Right ventricle myocardium inferior (tissue), 1 donor: ENCODE data around the gene CPNE8. TPM values are rescaled to one million over a fixed set of nuclear protein-coding genes. Genes with fewer than 3 reads are reported as not detected.

Experiments used
- ATAC-seq: fragments of 200-7000 bp; cut with Tn5 transposase; one replicate; pipeline ENCODE4 v1.9.1; 2020; ENCODE audit warnings: mild to moderate bottlenecking, moderate library complexity
- DNase-seq: peaks from one replicate; pipeline ENCODE4 v3.0.0; 2021; ENCODE audit errors: missing footprints
- intact Hi-C: fragments of 100-400 bp; cut with DNase I; formaldehyde crosslinking; loops from one replicate; pipeline ENCODE4 v1.11.0; 2022
- long read RNA-seq: library from polyadenylated mRNA; unstranded; transcript quantifications from one replicate; pipeline ENCODE4 v2.0.0, GENCODE V29; 2021
- total RNA-seq: library from RNA; stranded (reverse); fragmentation: NEBNext Ultra II Directional; extraction: Animal tissue kit (Norgen Biotek cat#: 25700); gene quantifications from one replicate; pipeline ENCODE4 v1.2.1, GENCODE V29; 2021
- donor health status: DM: no; HTN: yes; CAD: no; lungs with severe emphysema.

Gene CPNE8
- total RNA-seq: 8.3 TPM
- long read RNA-seq, partial matches to known transcripts: 0 of 1 reads
- long read RNA-seq, other reads (novel, unspliced or antisense): 0 of 1 reads

DNA sequence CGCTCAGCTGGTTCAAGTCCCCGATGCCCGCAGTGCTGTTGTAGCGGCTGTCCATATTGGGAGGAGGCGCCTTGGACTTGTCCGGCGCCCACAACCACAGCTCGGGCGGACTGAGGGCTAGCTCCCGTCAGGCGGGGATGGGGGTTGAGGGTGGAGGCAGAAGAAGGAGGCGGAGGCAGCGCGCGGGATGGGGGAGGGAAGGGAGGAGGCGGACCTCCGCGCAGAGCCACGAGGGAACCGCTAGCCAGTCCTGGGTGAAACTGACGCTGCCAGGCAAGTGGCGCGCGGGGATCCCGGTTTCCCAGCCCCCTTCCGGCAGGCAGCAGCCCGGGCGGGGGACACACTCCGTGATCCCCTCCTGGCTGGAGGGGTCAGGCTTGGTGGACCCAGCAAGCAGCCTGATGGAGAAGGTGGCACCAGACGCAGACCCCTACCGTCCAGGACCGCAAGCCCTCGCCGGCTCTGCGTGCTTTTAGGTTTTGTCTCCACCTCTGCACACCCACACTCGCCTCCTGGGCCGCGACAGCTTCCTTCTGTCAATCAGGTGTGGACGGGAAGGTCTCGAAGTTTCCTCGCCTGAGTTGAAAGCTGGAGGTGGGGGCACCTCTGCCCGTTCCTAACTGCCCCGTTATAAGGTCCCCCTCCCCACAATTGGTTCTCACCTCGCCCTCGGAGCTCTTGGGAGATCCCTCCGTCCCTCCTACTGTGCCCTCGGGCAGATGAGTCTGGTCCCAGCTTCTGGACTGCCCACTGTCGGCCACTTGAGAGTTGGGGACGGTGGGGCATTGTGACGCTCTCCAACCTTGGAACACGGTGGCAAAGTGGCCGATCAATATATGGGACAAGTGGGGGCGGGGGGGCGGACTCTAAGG, at the start of gene CPNE8:
CPNE8 (minus strand) TSS at position 112 of the 872 bp plus-strand sequence; CDS start at position 55, 57 bp downstream.
- DNase-seq (peak; percentile 92), ATAC-seq (peak; percentile 95)
- intact Hi-C loops: loop anchor here (2.0 to 10.0 kb wide), 5 partner anchors 73 to 589 kb away; partner anchors contain the start of gene ALG10B

GRCh38 chr12:38954238-38954873, 49.0 kb upstream of the CPNE8 start:
- ATAC-seq: no peak
- intact Hi-C loops: no loop called here
- DNase-seq: no peak

DNA sequence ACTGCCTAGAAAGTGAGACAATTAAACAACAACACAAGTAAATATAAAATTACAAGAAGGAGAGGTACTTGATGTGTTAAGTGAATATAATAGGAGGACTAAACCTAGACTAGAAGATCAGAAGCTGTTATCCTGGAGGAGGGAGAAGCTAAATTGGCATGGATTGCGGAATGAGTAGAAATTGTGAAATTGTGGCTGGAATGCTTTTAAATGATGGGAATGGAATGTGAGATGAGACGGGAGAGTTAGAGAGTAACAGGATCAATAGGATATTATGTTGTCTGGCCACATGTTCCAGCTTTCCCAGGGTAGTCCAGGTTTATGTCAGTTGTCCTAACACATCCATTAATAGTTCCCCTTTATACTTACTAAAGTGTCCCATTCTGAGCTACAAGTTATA, 44.0 kb upstream of the CPNE8 start:
- no peak for ATAC-seq
- intact Hi-C loops: no loop called here
- no peak for DNase-seq

GRCh38 chr12:38934686-38935085, 29.3 kb upstream of the CPNE8 start:
- no peak for DNase-seq
- no peak for ATAC-seq
- intact Hi-C loops: no loop called here

GRCh38 chr12:38934078-38934584, 28.7 kb upstream of the CPNE8 start:
- intact Hi-C loops: no loop called here
- DNase-seq (no peak), ATAC-seq (no peak)

- no peak for ATAC-seq
These were observed 26.9 kb upstream of the CPNE8 start for GRCh38 chr12:38932320-38932719.

DNA sequence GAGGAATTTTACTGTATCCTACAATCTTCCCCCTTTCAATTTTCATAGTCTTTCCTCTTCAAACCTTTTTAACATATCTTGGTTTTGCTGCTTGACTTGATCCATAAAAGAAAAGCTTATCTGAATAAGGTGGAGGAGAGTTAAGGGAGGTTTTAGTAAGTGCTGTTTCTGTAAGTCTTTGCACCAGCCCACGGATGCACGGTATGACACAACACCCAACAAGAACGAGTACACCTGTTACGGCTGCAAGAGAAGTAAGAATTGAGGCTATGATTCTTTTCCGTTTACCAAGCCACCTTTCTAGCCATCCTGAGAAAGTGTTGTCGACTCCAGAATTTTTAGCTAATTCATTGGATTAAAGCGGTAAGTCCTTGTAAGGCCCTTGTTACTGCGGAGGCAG, 26.1 kb upstream of the CPNE8 start:
- intact Hi-C loops: no loop called here
- no peak for DNase-seq
- ATAC-seq: no peak

More at GRCh38 chr12:38932320-38932719, 26.9 kb upstream of the CPNE8 start:
- no peak for DNase-seq
- intact Hi-C loops: no loop called here

GRCh38 chr12:38930990-38931389, 25.6 kb upstream of the CPNE8 start:
- no peak for ATAC-seq
- intact Hi-C loops: no loop called here
- DNase-seq: no peak

DNA sequence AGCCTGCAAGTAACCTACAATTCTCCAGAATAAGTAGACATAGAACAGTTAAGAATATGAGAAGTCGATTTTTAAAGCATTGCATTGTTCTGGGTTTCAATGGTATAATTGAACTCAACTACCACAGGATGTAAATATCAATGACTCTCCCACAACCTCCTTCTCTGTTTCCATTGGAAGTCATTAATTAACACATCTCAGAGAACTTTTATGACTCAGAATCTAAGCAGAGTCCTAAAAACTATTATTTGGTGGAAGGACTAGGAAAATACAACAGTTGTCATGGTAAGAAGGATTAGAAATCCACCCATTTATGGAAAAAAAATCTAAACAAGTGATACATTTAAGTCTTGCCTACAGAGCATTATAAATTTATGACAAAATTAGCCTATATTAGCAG, 21.1 kb upstream of the CPNE8 start:
- DNase-seq (no peak), ATAC-seq (no peak)
- intact Hi-C loops: loop anchor here (10.0 kb wide), 1 partner anchor 348 kb away; no protein-coding TSS in a partner anchor

DNA sequence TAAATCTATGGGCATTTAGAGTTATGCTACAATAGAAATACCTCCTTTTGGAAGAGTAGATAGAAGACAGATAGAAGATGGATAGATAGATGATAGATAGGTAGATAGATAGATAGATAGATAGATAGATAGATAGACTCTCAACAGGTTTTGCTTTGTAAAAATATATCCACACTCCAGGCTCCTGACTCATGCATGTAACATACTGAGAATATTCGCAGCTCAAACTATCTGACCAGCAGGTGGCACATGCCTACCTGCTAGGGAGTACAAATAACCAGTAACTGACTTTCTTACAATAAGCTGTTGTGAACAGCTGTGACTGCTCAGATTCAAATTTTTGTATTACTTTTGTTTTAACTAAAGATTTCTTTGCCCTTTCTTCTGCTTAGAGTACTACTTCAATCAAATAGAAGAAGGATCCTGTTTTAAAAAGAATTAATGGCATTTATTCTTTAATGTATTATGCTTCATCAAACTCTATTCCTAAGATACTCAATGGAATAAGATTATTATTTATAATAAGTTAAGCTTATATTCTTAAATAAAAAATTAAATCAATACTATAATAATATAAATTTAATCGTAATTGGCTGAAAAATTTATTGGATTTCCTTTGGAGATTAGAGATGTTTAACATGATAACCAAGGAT, 15.8 kb upstream of the CPNE8 start:
- ATAC-seq: peak; percentile 76
- intact Hi-C loops: loop anchor here (1.0 to 10.0 kb wide), 2 partner anchors 183 to 354 kb away; no protein-coding TSS in a partner anchor
- no peak for DNase-seq

GRCh38 chr12:38919191-38919590, 13.8 kb upstream of the CPNE8 start:
- intact Hi-C loops: no loop called here
- no peak for ATAC-seq
- DNase-seq: no peak

- intact Hi-C loops: no loop called here
- DNase-seq (no peak), ATAC-seq (no peak)
These were observed 10.2 kb upstream of the CPNE8 start for GRCh38 chr12:38915429-38916182.

DNA sequence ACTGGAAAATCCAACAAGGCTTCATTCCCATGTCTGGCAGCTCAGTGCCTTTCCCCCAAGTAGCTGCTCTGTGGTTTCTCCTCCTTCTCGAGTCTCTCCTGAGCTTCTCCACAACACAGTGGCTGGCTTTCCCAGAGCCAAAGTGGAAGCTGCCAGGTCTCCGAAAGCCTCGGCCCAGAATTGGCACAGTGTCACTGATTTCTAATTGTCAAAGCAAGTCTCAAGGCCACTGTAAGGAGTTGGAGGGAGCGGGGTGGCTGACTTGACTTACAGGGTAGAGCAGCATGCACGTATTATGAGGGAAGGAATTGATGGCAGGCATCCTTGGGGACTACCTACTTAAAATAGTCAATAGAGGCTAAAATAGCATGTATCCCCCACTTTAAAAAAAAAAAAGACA, 6.7 kb upstream of the CPNE8 start:
- ATAC-seq: no peak
- intact Hi-C loops: no loop called here
- no peak for DNase-seq

DNA sequence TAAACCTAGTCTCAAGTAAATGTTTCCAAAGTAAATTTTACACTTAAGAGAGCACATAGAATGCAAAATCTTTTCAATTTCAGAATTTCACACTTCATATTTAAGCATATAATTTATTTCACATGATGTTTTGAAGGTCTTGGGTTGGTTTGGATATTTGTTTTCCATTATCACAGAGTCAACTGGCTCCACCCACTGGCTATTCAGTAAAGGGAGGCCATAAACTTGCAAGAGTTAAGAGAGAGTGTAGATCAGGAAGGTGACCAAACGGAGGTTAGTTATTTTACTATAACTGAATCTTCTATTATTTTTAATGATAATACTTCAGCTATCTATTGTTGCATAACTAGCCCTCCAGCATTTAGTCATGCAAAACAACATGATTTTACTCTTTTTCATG, 6.2 kb upstream of the CPNE8 start:
- no peak for DNase-seq
- ATAC-seq: no peak
- intact Hi-C loops: no loop called here

DNA sequence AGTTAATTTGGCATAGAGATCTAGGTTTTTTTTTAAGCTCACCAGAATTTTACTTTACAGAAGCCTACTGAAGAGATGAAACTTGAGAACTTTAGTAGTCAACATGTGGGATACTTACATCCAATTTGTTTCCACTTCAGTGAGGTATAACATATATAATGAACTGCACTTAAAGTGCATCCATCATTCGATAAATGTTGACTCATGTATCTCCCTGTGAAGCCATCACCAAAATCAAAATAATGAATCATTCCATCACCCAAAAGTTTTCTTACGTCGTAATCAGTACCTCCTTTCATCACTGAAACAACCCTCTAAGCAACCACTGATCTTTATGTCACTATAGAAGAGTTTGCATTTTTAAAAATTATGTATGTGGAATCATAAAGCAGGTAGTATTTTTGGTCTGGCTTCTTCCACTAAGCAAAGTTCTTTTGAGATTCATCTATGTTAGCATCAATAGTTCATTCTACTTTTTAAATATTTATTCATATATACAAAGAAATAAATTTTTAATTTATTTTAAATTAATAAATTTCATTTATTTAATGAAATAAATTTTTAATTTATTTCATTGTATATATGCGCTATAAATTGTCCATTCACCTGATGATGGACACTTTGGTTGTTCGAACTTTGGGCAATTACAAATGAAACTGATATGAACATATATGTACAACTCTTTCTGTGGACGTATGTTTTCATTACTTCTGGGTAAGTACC, 2.0 kb upstream of the CPNE8 start:
- ATAC-seq (no peak), DNase-seq (no peak)
- intact Hi-C loops: loop anchor here (2.0 to 10.0 kb wide), 5 partner anchors 75 to 591 kb away; partner anchors contain the start of gene ALG10B

GRCh38 chr12:38906482-38907200, 1.2 kb upstream of the CPNE8 start:
- intact Hi-C loops: loop anchor here (2.0 to 10.0 kb wide), 5 partner anchors 74 to 590 kb away; partner anchors contain the start of gene ALG10B
- DNase-seq (peak; percentile 92), ATAC-seq (peak; percentile 88)
